Osteoblast (primary cell): ENCODE measurements around the gene NKAIN1. TPM values are rescaled to one million over a fixed set of nuclear protein-coding genes. Genes with fewer than 3 reads are reported as not detected.

Source experiments
- DNase-seq: peaks from one replicate; pipeline ENCODE4 v3.0.0; 2011; ENCODE audit warnings: low spot score, mixed read lengths; ENCODE audit not compliant: insufficient read length; ENCODE audit errors: missing footprints
- H2AFZ ChIP-seq: 2 replicates; pipeline ENCODE4 v1.6.0; 2011; ENCODE audit warnings: mild to moderate bottlenecking, low read length
- H3K27ac ChIP-seq: 2 replicates; pipeline ENCODE4 v1.5.1; 2011; ENCODE audit warnings: mild to moderate bottlenecking, low read depth, low read length, moderate library complexity
- H3K27me3 ChIP-seq: 2 replicates; pipeline ENCODE4 v1.6.0; 2012; ENCODE audit warnings: mild to moderate bottlenecking, control low read depth, inconsistent platforms, low read length, moderate library complexity; ENCODE audit not compliant: insufficient read depth
- H3K36me3 ChIP-seq: 2 replicates; pipeline ENCODE4 v1.5.1; 2011; ENCODE audit warnings: mild to moderate bottlenecking, low read length, control low read depth, moderate library complexity; ENCODE audit not compliant: insufficient read depth
- H3K4me1 ChIP-seq: 2 replicates; pipeline ENCODE4 v1.5.1; 2011; ENCODE audit warnings: mild to moderate bottlenecking, low read length, control low read depth, moderate library complexity; ENCODE audit not compliant: insufficient read depth
- H3K4me2 ChIP-seq: 2 replicates; pipeline ENCODE4 v1.6.0; 2011; ENCODE audit warnings: mild to moderate bottlenecking, low read length; ENCODE audit not compliant: insufficient read depth
- H3K4me3 ChIP-seq: fragments of 200-600 bp; sonication (generic); 3 replicates; pipeline ENCODE4 v1.5.1; 2012; ENCODE audit warnings: mild to moderate bottlenecking, low read length, inconsistent platforms; ENCODE audit not compliant: insufficient read depth
- H3K79me2 ChIP-seq: 2 replicates; pipeline ENCODE4 v1.6.0; 2012; ENCODE audit warnings: mild to moderate bottlenecking, low read length, control low read depth, inconsistent platforms; ENCODE audit not compliant: insufficient read depth
- H3K9me3 ChIP-seq: 2 replicates; pipeline ENCODE4 v1.5.1; 2011; ENCODE audit warnings: low read depth, low read length, control low read depth
- H4K20me1 ChIP-seq: 2 replicates; pipeline ENCODE4 v1.6.0; 2012; ENCODE audit warnings: mild to moderate bottlenecking, low read length, control low read depth; ENCODE audit not compliant: insufficient read depth
- CTCF ChIP-seq: IDR thresholded peaks from 2 replicates; pipeline ENCODE4 v1.5.1; 2011; ENCODE audit warnings: mild to moderate bottlenecking, low read depth, low read length, moderate library complexity; ENCODE audit errors: extremely low read depth
- total RNA-seq: library from RNA; depleted of rRNA; stranded (reverse); fragments of >200 nt; gene quantifications from 2 replicates; pipeline ENCODE4 v1.2.3, GENCODE V29; 2012

Gene NKAIN1
- total RNA-seq, 1 donor = not detected

- Histone ChIP-seq H3K27ac (no peak overlapping the region), H2AFZ (no peak overlapping the region), H3K9me3 (no peaks in the 10 kb centered on the region), H3K36me3 (no peaks in the 10 kb centered on the region), H3K79me2 (no peaks in the 10 kb centered on the region), H4K20me1 (no peaks in the 10 kb centered on the region), H3K4me1 (no peaks in the 10 kb centered on the region), H3K27me3 (peaks cover 30% of the 10 kb centered on the region), H3K4me3 (no peak overlapping the region), H3K4me2 (no peak overlapping the region)
- DNase-seq = peak; percentile 21
- TF ChIP-seq CTCF = no peak
Measured at GRCh38 chr1:31221072-31221471, 18.6 kb downstream of the NKAIN1 start.

GRCh38 chr1:31219489-31219888, 20.2 kb downstream of the NKAIN1 start:
- Histone ChIP-seq H3K4me2 (no peak overlapping the region), H3K4me3 (no peak overlapping the region), H3K79me2 (no peaks in the 10 kb centered on the region), H3K27ac (no peak overlapping the region), H3K36me3 (no peaks in the 10 kb centered on the region), H3K27me3 (peaks cover 23% of the 10 kb centered on the region), H3K4me1 (no peaks in the 10 kb centered on the region), H3K9me3 (no peaks in the 10 kb centered on the region), H2AFZ (no peak overlapping the region), H4K20me1 (no peaks in the 10 kb centered on the region)
- no peak for TF ChIP-seq CTCF
- no peak for DNase-seq

GRCh38 chr1:31218705-31219104, 21.0 kb downstream of the NKAIN1 start:
- no peak for DNase-seq
- no peaks in the 10 kb centered on the region for H3K4me1 ChIP-seq
- H3K27ac ChIP-seq = no peak overlapping the region
- no peaks in the 10 kb centered on the region for H3K79me2 ChIP-seq
- no peaks in the 10 kb centered on the region for H4K20me1 ChIP-seq
- no peaks in the 10 kb centered on the region for H3K9me3 ChIP-seq
- H3K27me3 ChIP-seq = peaks cover 19% of the 10 kb centered on the region
- no peak overlapping the region for H2AFZ ChIP-seq
- H3K36me3 ChIP-seq = no peaks in the 10 kb centered on the region
- no peak for TF ChIP-seq CTCF
- H3K4me2 ChIP-seq = no peak overlapping the region
- no peak overlapping the region for H3K4me3 ChIP-seq

- no peaks in the 10 kb centered on the region for H3K36me3 ChIP-seq
- H3K27me3 ChIP-seq = peaks cover 9% of the 10 kb centered on the region
- peaks cover 2% of the 10 kb centered on the region for H3K9me3 ChIP-seq
- H2AFZ ChIP-seq = no peak overlapping the region
- no peak for TF ChIP-seq CTCF
- no peaks in the 10 kb centered on the region for H3K4me1 ChIP-seq
- H3K4me2 ChIP-seq = no peak overlapping the region
- H3K27ac ChIP-seq = no peak overlapping the region
- no peak for DNase-seq
- no peak overlapping the region for H3K4me3 ChIP-seq
- no peaks in the 10 kb centered on the region for H4K20me1 ChIP-seq
- no peaks in the 10 kb centered on the region for H3K79me2 ChIP-seq
Measured at GRCh38 chr1:31216016-31216415, 23.7 kb downstream of the NKAIN1 start.
